ENCODE results near the gene TCAF1.

Gene TCAF1, protein sequence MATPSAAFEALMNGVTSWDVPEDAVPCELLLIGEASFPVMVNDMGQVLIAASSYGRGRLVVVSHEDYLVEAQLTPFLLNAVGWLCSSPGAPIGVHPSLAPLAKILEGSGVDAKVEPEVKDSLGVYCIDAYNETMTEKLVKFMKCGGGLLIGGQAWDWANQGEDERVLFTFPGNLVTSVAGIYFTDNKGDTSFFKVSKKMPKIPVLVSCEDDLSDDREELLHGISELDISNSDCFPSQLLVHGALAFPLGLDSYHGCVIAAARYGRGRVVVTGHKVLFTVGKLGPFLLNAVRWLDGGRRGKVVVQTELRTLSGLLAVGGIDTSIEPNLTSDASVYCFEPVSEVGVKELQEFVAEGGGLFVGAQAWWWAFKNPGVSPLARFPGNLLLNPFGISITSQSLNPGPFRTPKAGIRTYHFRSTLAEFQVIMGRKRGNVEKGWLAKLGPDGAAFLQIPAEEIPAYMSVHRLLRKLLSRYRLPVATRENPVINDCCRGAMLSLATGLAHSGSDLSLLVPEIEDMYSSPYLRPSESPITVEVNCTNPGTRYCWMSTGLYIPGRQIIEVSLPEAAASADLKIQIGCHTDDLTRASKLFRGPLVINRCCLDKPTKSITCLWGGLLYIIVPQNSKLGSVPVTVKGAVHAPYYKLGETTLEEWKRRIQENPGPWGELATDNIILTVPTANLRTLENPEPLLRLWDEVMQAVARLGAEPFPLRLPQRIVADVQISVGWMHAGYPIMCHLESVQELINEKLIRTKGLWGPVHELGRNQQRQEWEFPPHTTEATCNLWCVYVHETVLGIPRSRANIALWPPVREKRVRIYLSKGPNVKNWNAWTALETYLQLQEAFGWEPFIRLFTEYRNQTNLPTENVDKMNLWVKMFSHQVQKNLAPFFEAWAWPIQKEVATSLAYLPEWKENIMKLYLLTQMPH

GRCh38 chr7:143901668-143902331 lies at the start of gene TCAF1:
Gene TCAF1 (minus strand): TSS chr7:143902176. CDS start chr7:143876608, 25,568 bp downstream.
- peak; percentile 96 for DNase-seq (ENCODE audit: low spot score)

DNA sequence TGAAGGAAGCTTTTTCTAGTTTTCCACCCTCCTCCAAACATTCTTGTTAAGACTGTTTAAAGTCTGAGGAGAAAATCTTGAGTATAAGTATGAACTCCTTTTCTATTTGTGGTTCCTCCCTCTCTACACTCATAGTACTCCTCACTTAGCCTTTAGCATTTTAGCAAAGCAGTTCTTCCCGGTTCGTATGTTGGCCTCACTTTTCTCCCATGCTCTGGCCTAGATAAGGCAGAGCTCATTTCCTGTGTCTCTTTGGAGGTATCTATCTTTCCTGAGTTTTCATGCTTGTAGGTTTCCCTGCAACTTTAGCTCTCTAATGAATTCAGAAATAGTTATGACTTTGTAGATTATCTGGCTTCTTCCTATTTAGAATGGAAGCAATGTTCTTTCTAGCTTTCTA lies 46.8 kb upstream of the TCAF1 start:
- DNase-seq (ENCODE audit: low spot score): no peak

- no peak for DNase-seq (ENCODE audit: low spot score)
Measured at GRCh38 chr7:143947111-143947510, 45.1 kb upstream of the TCAF1 start.

- no peak for DNase-seq (ENCODE audit: low spot score)
Measured at GRCh38 chr7:143945423-143945822, 43.4 kb upstream of the TCAF1 start.

- DNase-seq (ENCODE audit: low spot score): no peak
Measured at GRCh38 chr7:143938379-143939243, 36.6 kb upstream of the TCAF1 start.

DNA sequence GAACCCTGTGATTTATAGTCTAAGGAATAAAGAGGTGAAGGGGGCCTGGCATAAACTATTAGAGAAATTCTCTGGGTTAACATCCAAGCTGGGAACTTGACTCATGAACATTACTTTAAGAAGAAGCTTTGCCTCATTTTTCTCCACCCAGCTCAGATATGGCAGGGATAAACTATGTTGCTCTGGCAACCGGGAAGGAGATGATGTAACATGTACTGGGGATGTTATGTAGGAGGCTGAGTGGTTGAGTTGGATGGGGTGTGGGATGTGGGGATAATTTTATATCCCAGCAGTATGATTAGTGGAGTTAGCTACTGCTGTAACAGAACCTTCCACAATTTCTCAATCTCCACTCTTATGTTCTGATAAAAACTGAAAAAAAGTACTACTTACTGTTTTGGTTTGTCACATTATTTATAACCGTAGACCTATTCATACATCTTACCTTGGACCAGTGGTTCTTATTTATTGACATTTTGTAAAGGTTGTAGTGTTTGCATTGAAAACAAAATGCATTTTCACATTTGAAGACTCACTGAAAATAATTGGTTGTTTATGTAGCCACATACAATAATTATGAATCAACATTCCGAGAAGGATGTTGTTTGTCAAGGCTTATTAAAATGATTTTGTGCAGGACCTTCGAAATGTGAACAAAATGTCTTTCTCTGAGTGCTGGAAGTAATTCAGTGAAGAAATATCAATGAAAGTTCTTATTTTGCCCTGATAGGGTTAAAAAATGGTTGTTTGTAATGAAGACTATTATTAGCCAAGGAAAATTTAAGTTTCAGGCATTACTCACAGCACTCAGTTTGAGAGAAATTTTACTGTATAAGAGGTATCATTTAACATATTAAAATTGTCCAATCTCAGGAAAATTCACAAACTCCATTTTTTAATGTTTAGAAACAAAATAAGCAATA lies 34.4 kb upstream of the TCAF1 start:
- DNase-seq (ENCODE audit: low spot score): no peak

- no peak for DNase-seq (ENCODE audit: low spot score)
Measured at GRCh38 chr7:143934526-143935325, 32.8 kb upstream of the TCAF1 start, which contains the start of gene OR2F2. Gene OR2F2 (plus strand): TSS chr7:143935233. CDS start chr7:143935233, 0 bp downstream.

GRCh38 chr7:143931739-143932138 lies 29.8 kb upstream of the TCAF1 start:
- no peak for DNase-seq (ENCODE audit: low spot score)

DNA sequence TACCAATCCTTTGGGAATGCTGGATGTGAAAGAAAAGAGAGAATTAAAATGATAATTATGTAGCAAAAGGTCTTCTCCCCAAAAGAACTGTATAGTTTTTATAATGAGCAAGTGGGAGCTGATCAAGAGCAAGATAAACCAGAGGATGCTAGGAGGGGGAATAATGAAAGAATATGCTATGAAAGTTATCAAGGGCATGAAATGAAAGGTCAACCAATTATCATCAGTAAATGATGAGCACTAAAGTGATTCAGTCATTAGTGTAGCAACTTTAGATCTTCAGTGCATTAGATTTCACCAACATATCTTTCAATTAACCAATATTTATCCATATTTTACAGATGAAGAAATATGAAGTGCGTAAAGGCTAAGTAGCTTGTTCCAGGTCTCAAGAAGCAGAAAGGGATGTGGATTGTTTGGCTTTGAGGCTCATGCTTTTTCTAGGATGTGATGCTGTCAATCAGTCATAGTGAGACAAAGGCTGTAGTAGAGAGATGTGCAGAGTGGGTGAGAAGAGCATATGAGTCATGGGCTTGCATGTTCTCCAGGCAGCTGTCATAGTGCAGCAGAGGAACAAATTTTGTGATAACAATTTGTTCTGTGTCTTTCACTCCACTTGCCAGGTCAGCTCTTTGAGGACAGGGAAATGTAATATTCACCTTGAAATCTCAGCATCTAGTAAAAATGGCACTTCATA lies 27.4 kb upstream of the TCAF1 start:
- DNase-seq (ENCODE audit: low spot score): no peak

GRCh38 chr7:143924851-143925250 lies 22.9 kb upstream of the TCAF1 start:
- no peak for DNase-seq (ENCODE audit: low spot score)

DNA sequence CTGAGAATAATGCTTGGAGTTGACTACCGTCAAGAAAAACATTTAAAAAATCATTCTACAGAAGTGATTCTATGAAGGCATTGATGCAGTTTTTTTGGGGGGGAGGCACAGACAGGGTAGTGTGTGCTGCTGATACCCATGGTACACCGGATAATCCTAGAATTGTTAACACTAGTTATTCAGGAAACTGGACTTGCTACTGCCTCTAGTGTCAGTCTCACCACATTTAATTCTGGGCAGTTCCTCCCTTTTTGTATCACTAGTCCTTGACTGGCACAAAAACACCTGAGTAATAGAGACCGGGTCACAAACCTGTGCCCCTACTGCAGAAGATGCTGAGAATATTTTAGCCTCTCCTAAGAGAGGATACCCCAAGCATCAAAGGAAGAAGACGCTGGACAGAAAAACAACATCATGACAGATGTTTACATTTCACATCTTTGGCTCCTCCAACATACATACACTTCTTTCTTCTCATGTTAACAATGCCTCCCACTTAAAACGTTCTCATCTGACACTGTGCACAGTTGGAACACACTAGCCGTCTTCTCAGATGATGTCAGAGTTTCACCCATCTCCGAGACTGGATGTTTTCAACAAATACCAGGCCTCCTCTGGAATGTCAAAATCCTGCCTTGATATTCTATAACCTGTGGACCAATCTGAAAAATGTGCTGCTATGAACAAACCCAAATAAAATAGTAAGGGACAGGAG lies 13.1 kb upstream of the TCAF1 start:
- DNase-seq (ENCODE audit: low spot score): no peak

GRCh38 chr7:143913945-143914615 lies 12.1 kb upstream of the TCAF1 start:
- DNase-seq (ENCODE audit: low spot score): no peak

- DNase-seq (ENCODE audit: low spot score): no peak
Measured at GRCh38 chr7:143910473-143911248, 8.7 kb upstream of the TCAF1 start.

DNA sequence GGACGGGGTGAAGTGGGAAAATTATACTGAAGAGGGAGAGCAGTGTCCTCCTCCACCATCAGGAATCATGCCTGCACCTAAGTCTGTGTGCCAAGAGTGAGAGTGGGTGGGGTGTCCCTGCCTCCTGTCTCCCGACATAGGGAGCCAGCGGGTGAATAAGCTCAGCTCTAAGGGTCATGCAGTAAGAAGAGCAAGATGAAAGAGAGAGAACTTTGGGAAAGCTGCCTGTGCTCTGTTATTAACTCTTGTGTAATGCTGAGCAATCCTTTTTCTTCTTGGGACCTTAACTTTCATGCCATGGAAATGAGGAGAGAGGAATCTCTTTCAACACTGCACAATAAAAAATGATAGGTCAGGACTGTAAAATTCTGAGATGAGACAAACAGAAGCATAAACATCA lies 7.9 kb upstream of the TCAF1 start:
- DNase-seq (ENCODE audit: low spot score): no peak

DNA sequence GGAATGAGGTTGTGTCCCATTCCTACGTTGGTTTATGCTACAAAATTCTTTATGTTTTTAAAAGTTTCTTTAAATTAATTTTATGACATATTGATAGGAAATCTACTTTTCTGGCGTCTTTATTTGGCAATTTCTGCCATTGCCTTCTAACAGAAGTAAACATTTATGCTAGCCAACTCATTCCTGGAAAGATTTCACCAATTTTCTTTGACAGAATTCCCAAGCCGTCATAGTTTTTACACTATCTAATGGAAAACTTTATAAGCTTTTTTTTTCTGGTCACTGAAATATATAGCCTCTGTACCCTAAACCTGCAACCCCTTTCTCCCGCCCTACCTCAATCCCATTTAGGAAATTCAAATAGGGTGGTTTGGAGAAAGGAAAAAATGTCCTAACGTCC lies 6.1 kb upstream of the TCAF1 start:
- DNase-seq (ENCODE audit: low spot score): no peak

- DNase-seq (ENCODE audit: low spot score): no peak
Measured at GRCh38 chr7:143906895-143907294, 4.9 kb upstream of the TCAF1 start.

DNA sequence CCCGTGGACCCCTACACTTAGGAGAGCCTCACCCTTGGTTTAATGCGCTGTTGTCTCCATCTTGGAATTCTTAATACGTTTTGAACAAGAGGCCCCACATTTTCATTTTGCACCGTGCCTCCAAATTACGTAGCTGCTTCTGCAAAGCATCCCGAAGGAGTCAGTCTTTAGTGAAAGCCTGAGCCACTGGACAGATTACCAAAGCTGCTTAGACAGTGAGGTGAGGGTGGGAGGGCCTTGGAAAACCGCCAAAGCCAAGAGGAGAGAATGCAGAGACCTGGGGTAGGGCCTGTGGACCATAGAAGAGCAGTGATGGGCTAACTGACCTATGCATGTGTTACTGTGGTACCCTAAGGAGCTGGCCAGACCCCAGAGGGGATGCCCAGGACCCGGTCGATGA lies 4.2 kb upstream of the TCAF1 start:
- no peak for DNase-seq (ENCODE audit: low spot score)

Measured in globus pallidus (tissue), 1 donor.